ENCODE data around the gene RFNG.

DNA sequence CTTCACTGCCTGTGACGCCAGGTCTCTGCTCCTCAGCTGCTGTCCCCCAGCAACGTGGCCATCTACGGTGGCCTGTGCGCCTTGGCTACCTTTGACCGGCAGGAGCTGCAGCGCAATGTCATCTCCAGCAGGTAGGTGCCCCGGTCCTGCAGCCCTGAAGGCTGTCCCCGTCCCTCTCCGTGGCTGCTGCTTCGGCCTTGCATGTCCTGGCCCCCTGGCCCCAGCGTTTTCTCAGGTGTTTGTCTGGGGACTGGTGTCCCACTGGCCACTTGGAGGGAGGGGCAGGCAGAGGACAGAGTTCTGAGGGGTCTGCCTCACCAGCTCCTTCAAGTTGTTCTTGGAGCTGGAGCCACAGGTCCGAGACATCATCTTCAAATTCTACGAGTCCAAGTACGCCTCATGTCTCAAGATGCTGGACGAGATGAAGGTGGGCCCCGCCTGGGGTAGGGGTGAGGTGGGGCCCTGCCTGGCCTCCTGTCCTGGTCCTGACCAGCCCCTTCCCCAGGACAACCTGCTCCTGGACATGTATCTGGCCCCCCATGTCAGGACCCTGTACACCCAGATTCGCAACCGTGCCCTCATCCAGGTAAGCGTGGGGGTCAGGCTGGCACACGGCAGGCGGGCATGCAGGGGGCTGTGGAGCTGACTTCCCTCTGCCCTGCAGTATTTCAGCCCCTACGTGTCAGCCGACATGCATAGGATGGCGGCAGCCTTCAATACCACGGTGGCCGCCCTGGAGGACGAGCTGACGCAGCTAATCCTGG is 4.5 kb upstream of the RFNG start:
- TF ChIP-seq, protein P1, sequence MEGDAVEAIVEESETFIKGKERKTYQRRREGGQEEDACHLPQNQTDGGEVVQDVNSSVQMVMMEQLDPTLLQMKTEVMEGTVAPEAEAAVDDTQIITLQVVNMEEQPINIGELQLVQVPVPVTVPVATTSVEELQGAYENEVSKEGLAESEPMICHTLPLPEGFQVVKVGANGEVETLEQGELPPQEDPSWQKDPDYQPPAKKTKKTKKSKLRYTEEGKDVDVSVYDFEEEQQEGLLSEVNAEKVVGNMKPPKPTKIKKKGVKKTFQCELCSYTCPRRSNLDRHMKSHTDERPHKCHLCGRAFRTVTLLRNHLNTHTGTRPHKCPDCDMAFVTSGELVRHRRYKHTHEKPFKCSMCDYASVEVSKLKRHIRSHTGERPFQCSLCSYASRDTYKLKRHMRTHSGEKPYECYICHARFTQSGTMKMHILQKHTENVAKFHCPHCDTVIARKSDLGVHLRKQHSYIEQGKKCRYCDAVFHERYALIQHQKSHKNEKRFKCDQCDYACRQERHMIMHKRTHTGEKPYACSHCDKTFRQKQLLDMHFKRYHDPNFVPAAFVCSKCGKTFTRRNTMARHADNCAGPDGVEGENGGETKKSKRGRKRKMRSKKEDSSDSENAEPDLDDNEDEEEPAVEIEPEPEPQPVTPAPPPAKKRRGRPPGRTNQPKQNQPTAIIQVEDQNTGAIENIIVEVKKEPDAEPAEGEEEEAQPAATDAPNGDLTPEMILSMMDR (IDR thresholded peaks at IDR 0.05) = no peak
- TF ChIP-seq POLR2A (IDR thresholded peaks at IDR 0.05) = no peak

Data from testis (tissue), 2 donors.